Testis (tissue), 2 donors: ENCODE measurements around the gene RNF225.

Experiments used
- CTCF ChIP-seq, 3 experiments: fragments of 450-650 bp in 2 of 3; fragments of 200-600 bp in 1 of 3; sonication (generic) in 1 of 3; IDR thresholded peaks; one replicate each; pipeline ENCODE4 v1.5.1; 2016 to 2019; ENCODE audit warnings: antibody characterized with exemption in 3 of 3, mild to moderate bottlenecking in 2 of 3, moderate library complexity in 1 of 3
- POLR2A ChIP-seq: fragments of 450-650 bp; IDR thresholded peaks from one replicate; pipeline ENCODE4 v1.6.1; 2017; ENCODE audit warnings: antibody characterized with exemption, mild to moderate bottlenecking, moderate library complexity

GRCh38 chr19:58395979-58396627, 647 bp downstream of the RNF225 start:
- TF ChIP-seq POLR2A (no peak), CTCF (IDR thresholded peaks at IDR 0.05) (no peak)
